ENCODE measurements around the gene RXFP4.
A peak's percentile ranks its signal among the peaks of the same experiment; 100 is the strongest.

RXFP4 gene

GRCh38 chr1:155976913-155977689 is 35.7 kb downstream of the RXFP4 start:
- TF ChIP-seq CTCF (IDR thresholded peaks at IDR 0.05; ENCODE audit: low read depth, low read length): no peak
- Histone ChIP-seq H3K27me3 (no peaks in the 10 kb centered on the region), H3K4me3 (ENCODE audit: low read depth, low read length) (peak overlapping the region; percentile 89), H3K9me3 (no peaks in the 10 kb centered on the region), H3K36me3 (no peaks in the 10 kb centered on the region), H3K4me1 (peaks cover 3% of the 10 kb centered on the region)
- DNase-seq: no peak

GRCh38 chr1:155977690-155978324 is 36.4 kb downstream of the RXFP4 start:
- no peaks in the 10 kb centered on the region for H3K27me3 ChIP-seq
- peak overlapping the region; percentile 89 for H3K4me3 ChIP-seq (ENCODE audit: low read depth, low read length)
- no peak for TF ChIP-seq CTCF (IDR thresholded peaks at IDR 0.05; ENCODE audit: low read depth, low read length)
- peaks cover 3% of the 10 kb centered on the region for H3K4me1 ChIP-seq
- no peaks in the 10 kb centered on the region for H3K9me3 ChIP-seq
- DNase-seq: peak; percentile 50
- H3K36me3 ChIP-seq: no peaks in the 10 kb centered on the region

- no peaks in the 10 kb centered on the region for H3K27me3 ChIP-seq
- DNase-seq: peak; percentile 59
- H3K4me1 ChIP-seq: peaks cover 3% of the 10 kb centered on the region
- TF ChIP-seq CTCF (IDR thresholded peaks at IDR 0.05; ENCODE audit: low read depth, low read length): peak; percentile 54
- H3K9me3 ChIP-seq: no peaks in the 10 kb centered on the region
- peak within 1 kb of the TSS; percentile 89 for H3K4me3 ChIP-seq (ENCODE audit: low read depth, low read length)
- H3K36me3 ChIP-seq: no peaks in the 10 kb centered on the region
These were observed 37.0 kb downstream of the RXFP4 start, which contains the start of gene ARHGEF2 for GRCh38 chr1:155978325-155978972. Gene ARHGEF2, minus strand, starts transcription at chr1:155978547. Its CDS starts 120 bp downstream, at chr1:155978427.

- Histone ChIP-seq H3K27me3 (no peaks in the 10 kb centered on the region), H3K36me3 (no peaks in the 10 kb centered on the region), H3K9me3 (no peaks in the 10 kb centered on the region), H3K4me3 (ENCODE audit: low read depth, low read length) (peak overlapping the region; percentile 89), H3K4me1 (peaks cover 3% of the 10 kb centered on the region)
- TF ChIP-seq CTCF (IDR thresholded peaks at IDR 0.05; ENCODE audit: low read depth, low read length): no peak
- no peak for DNase-seq
These were observed 37.6 kb downstream of the RXFP4 start for GRCh38 chr1:155978973-155979429.

- no peaks in the 10 kb centered on the region for H3K36me3 ChIP-seq
- H3K9me3 ChIP-seq: no peaks in the 10 kb centered on the region
These were observed 38.3 kb downstream of the RXFP4 start for GRCh38 chr1:155979597-155980343.

More at GRCh38 chr1:155979597-155980343, 38.3 kb downstream of the RXFP4 start:
- TF ChIP-seq CTCF (IDR thresholded peaks at IDR 0.05; ENCODE audit: low read depth, low read length): no peak
- DNase-seq: no peak
- H3K4me1 ChIP-seq: peaks cover 3% of the 10 kb centered on the region
- H3K27me3 ChIP-seq: no peaks in the 10 kb centered on the region
- no peak overlapping the region for H3K4me3 ChIP-seq (ENCODE audit: low read depth, low read length)
